GM19467 (cell line): ENCODE measurements around the gene MAD1L1.
"Not testable (repeated sequence)": the region's sequence is repeated elsewhere in the genome, so short reads cannot be mapped to it uniquely, and the experiment has no call there.

ENCODE experiments used
- ATAC-seq: cut with Tn5 transposase; IDR thresholded peaks from one replicate; pipeline ENCODE4 v1.9.1; 2021; ENCODE audit warnings: mild to moderate bottlenecking, moderate library complexity; ENCODE audit not compliant: unreplicated experiment

Gene MAD1L1

DNA sequence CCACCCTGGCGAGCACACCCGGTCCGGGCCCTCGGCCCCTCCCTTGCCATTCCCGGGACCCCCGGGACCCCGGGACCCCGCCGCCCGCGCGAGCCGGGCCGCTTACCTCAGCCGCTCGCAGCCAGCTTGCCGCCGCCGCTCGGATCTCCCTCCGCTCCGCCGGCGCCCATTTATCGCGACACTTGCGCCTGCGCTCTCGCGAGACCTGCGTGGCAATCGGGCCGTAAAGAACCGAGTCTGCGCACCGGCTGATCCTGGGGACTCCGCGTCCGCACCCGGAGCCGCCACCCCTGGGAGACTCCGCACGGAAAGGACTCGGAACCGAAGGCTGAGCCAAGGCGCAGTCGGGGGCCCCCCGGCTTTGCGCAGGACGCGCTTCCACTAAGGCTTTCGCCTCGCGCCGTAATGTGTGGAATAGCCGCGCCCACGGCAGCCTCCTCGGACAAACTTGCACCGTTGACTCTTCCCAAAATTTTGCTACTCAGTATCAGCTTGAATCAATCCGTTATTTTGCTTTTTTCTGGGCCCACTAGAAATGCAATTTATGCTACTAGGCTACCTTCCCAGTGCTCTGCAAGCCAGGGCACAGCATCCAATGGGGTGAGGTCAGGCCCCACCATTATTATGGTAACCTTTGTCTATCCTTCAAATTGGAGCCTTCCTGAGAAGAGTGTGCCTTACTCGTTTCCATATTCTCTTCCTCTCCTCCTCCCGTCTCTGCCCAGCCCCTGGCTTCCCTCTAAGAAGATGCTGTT lies at the start of gene MAD1L1:
Gene MAD1L1 (minus strand): TSS at position 180 of the 755 bp plus-strand sequence. CDS start 2,812 bp downstream, outside the sequence.
- ATAC-seq, result peak; percentile 68

- no peak for ATAC-seq
Measured at GRCh38 chr7:2282185-2282751, 49.5 kb upstream of the MAD1L1 start.

DNA sequence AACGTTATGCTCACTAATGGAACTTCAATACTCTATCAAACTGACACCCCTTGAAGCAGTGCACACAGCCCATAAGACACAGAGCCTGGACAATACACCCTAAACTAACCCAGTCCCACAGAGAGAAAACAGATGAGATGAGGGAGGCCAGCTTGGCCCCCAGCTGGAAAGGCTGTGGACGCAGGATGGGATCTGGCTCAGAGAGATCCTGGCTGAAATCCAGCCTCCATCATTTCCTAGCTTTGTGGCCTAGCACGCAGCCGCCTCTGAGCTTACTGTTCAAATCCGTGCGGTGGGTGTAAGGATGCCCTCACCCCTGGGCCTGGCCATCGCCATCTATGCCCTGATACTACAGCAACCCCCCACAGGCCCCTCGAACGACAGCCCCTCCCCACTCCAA lies 48.8 kb upstream of the MAD1L1 start:
- no peak for ATAC-seq

GRCh38 chr7:2280424-2280823 lies 47.7 kb upstream of the MAD1L1 start:
- no peak for ATAC-seq

GRCh38 chr7:2279896-2280295 lies 47.2 kb upstream of the MAD1L1 start:
- no peak for ATAC-seq

- ATAC-seq, result no peak
Measured at GRCh38 chr7:2278026-2278425, 45.3 kb upstream of the MAD1L1 start.

DNA sequence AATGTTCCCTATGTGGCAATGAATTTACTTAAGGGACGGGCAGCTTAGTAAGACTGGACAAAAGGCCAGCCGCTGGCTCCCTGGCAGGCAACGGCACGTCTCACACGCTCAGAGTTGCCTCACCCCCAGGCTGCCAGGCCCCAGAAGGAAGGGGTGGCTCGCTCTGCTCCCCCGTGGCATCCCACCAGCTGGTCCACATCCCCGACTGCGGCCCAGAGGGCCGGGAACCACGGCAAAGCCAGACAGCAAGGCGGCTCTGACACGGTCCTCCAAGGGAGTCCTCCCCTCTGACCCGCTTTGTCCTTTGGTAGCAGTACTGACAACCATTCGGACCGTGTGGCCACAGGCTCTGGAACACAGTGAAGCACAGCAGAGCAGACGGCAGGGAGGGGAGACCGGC lies 43.4 kb upstream of the MAD1L1 start:
- ATAC-seq, result no peak

- no peak for ATAC-seq
Measured at GRCh38 chr7:2275101-2275500, 42.4 kb upstream of the MAD1L1 start.

- no peak for ATAC-seq
Measured at GRCh38 chr7:2274666-2275065, 41.9 kb upstream of the MAD1L1 start.

- ATAC-seq, result no peak
Measured at GRCh38 chr7:2273866-2274265, 41.1 kb upstream of the MAD1L1 start.

GRCh38 chr7:2272031-2272430 lies 39.3 kb upstream of the MAD1L1 start:
- no peak for ATAC-seq

- ATAC-seq, result no peak
Measured at GRCh38 chr7:2271273-2272026, 38.7 kb upstream of the MAD1L1 start.

DNA sequence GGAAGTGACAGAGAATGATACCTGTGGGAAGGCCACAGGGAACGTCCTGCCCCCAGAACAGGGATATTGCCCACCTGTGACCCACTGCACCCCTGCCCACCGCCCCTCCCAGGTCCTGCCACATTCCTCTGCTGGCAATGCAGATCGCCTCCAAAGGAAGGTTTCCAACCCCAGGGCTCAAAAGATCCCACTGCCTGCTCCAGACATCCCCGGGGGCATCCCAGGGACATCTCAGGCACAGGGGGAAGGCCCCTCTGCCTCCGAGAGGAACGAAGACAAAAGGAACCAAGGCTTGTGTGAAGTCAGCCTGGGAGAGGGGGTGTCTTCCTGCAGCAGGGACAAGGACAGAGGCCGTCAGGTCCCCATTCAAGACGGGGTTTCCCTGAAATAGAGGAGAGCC lies 37.8 kb upstream of the MAD1L1 start:
- ATAC-seq, result no peak

GRCh38 chr7:2269991-2270460 lies 37.3 kb upstream of the MAD1L1 start:
- ATAC-seq, result no peak

DNA sequence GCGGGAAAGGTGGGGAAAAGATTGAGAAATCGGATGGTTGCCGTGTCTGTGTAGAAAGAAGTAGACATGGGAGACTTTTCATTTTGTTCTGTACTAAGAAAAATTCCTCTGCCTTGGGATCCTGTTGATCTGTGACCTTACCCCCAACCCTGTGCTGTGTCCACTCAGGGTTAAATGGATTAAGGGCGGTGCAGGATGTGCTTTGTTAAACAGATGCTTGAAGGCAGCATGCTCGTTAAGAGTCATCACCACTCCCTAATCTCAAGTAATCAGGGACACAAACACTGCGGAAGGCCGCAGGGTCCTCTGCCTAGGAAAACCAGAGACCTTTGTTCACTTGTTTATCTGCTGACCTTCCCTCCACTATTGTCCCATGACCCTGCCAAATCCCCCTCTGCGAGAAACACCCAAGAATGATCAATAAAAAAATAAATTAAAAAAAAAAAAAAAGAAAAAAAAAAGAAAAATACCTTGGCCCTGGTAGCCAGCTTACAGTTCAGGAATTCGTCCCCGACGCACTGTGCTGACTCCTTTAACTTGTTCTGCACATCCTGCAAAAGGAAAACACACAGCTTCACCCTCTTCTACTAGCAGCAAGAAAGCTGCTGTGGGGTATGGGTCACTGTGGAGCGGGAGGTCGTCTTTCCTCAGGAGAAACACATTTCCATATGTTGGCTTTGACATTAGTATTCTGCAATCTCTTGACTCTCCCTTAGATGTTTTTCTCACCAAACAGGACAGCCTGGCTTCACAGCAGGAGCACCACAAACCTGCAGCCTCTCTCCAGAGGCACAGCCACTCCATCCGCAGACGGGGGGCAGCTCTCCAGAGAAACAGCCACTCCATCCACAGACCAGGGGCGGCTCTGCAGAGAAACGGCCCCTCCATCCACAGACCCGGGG lies 36.6 kb upstream of the MAD1L1 start:
- ATAC-seq, result not testable (repeated sequence)

GRCh38 chr7:2266911-2267310 lies 34.2 kb upstream of the MAD1L1 start:
- ATAC-seq, result no peak

GRCh38 chr7:2264158-2264557 lies 31.4 kb upstream of the MAD1L1 start:
- no peak for ATAC-seq

DNA sequence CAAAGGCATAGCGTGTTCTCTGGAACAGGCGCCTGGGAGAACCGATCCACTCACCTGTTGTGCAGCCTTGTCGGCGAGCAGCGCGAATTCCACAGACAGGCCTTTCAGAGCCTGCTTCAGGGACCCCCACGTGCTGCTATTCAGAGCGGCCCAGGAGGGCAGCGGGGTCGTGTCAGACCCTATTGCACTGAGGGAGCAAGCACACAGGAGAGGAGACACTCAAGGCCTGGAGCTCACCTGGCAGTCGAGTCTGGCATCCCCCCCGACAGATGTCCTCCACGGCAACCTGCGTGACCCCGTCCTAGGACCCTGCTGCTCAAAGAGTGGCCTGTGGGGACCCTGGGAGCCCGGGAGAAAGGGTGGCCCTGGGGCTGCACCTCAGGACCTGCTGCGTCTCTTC lies 30.4 kb upstream of the MAD1L1 start:
- no peak for ATAC-seq

- ATAC-seq, result no peak
Measured at GRCh38 chr7:2261611-2262010, 28.9 kb upstream of the MAD1L1 start.

DNA sequence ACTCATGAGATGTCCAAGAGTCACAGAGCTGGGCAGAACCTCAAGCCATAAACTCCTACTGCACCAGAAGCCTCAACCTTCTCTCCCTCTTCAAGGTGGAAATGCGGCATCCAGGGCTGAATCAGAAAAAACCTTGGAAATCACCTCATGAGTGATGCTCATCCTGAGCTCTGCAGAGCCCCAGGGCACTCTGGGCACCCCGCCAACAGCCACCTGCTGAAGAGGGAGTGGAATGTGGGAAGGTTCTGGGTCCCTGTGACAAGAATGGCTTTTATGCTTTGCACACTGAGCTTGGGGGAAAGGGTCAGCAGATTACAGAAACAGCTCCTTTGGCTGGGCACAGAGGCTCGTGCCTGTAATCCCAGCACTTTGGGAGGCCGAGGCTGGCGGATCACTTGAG lies 28.1 kb upstream of the MAD1L1 start:
- no peak for ATAC-seq

GRCh38 chr7:2259480-2259879 lies 26.7 kb upstream of the MAD1L1 start:
- peak; percentile 15 for ATAC-seq
